Astrocyte of the spinal cord (primary cell): ENCODE data around the gene TRIM10.

ENCODE experiments used
- DNase-seq: peaks from one replicate; pipeline ENCODE4 v3.0.0; 2011; ENCODE audit warnings: low read depth, low spot score
- H3K4me3 ChIP-seq: 2 replicates; pipeline ENCODE4 v1.5.1; 2011; ENCODE audit warnings: low read depth, mild to moderate bottlenecking, low read length, moderate library complexity
- CTCF ChIP-seq: IDR thresholded peaks from 2 replicates; pipeline ENCODE4 v1.5.1; 2012; ENCODE audit warnings: low read depth, mild to moderate bottlenecking, low read length, inconsistent platforms
- in situ Hi-C: cut with HindIII; loops from 2 replicates; pipeline ENCODE4 v1.10.0; 2017; ENCODE audit warnings: low sequenced_read_pairs

Gene TRIM10

DNA sequence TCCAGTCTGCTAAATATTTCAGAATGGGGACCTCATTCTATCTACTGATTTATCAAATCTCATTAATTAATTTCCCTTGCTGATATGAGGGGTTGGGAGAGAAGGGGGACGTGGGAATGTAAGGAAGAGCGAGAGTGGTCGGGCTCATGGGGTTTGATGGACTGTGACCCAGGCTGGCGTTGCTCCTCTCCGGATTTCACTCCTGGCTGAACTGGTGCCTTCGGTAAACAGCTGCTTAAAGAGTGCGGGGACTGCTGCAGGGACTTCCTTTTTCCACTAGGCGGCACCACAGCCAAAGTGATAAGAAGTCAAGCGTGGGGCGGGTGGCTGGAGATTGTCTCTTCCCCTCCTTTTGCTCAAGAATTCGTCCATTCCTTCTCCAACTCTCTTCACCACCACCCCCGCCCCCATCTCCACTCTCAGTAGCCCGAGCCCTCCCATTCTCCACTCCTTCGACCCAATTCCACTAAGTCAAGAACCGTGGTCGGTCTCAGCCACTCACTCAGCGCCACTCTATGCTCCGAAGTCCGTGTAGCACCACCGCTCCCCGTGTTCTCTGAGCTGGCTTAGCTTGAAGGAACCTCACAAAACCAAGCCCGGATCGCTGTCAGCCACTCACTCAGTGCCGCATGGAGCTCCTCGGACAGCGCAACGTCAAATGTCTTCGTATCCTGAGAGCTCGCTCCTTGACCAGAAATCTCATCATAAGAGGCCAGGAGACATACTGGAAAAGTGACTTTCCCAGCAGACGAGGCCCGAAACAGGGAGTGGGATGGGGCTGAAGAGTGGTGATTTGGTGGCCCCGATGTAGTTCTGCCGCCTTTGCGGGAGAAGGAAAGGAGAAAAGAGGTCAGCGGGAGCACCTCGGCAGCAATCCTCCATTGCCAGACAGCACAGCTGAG, 57.8 kb downstream of the TRIM10 start:
- peak; percentile 87 for DNase-seq
- peak; percentile 95 for TF ChIP-seq CTCF
- H3K4me3 ChIP-seq: peak overlapping the region; percentile 33
- in situ Hi-C loops: no loop called here

DNA sequence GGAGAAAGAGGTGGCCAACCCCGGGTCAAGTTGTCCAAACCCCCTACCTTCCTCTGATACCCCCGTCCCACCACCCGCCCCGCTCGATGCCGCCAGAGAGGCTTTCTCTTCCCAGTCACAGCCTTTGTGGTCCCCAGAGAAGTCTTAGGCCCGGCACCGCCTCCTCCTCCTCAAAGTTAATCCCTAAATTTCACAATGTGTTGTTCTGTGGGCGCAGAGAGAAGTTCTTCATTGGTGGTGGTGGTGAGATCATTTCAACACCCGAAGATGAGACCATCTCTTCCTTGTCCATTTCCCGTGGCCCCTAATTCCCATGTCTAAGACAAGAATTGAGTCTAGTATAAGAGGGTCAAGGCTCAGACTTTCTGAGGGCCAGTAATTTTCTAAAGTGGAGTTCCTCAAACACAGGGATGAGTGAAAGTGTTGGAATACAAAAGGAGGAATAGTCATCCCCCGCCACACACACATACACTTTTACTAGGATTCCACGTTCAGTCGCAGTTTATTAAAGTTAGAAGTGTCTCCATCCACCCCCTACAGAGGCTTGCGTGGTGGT, 58.5 kb downstream of the TRIM10 start:
- DNase-seq: no peak
- TF ChIP-seq CTCF: no peak
- in situ Hi-C loops: no loop called here
- no peak overlapping the region for H3K4me3 ChIP-seq
